Panc1 (cell line): Measurements from ENCODE around the gene HTT-AS. TPM values are rescaled to one million over a fixed set of nuclear protein-coding genes. Genes with fewer than 3 reads are reported as not detected.

Experiments used
- ATAC-seq: fragments of 200-7000 bp; cut with Tn5 transposase; 2 replicates; pipeline ENCODE4 v1.9.1; 2020; ENCODE audit warnings: mild to moderate bottlenecking, moderate library complexity
- BruUV-seq: library from RNA; stranded (reverse); fragments of 400-500 nt; replicated peaks from 2 replicates; lab custom pipeline; 2021; lab: Mats Ljungman, UMichigan
- CTCF ChIA-PET: fragments of 300-600 bp; sonication (Branson Sonifier 250); formaldehyde crosslinking; loops from one replicate; lab custom pipeline; 2022; ENCODE audit warnings: antibody characterized with exemption; lab: Charles Lee
- POLR2A ChIA-PET: fragments of 300-600 bp; sonication (Branson Sonifier 250); formaldehyde crosslinking; loops from one replicate; lab custom pipeline; 2022; ENCODE audit warnings: antibody characterized with exemption; lab: Charles Lee
- DNase-seq: peaks from one replicate; pipeline ENCODE4 v3.0.0-alpha.2; 2010; ENCODE audit warnings: low read depth, low spot score
- H3K27ac ChIP-seq: 2 replicates; pipeline ENCODE4 v1.5.1; 2011; ENCODE audit warnings: mild to moderate bottlenecking, low read length, inconsistent platforms
- H3K27me3 ChIP-seq: fragments of 200-500 bp; sonication (Bioruptor generic); 2 replicates; pipeline ENCODE4 v1.6.0; 2014; ENCODE audit warnings: low read length, inconsistent platforms; ENCODE audit not compliant: control insufficient read depth, insufficient read depth
- H3K36me3 ChIP-seq: fragments of 200-500 bp; sonication (Bioruptor generic); 2 replicates; pipeline ENCODE4 v1.5.1; 2014; ENCODE audit warnings: inconsistent platforms, mild to moderate bottlenecking, low read length, moderate library complexity; ENCODE audit not compliant: control insufficient read depth, insufficient read depth
- H3K4me1 ChIP-seq: 2 replicates; pipeline ENCODE4 v1.5.1; 2011; ENCODE audit warnings: inconsistent platforms, mild to moderate bottlenecking, low read length, moderate library complexity; ENCODE audit not compliant: control insufficient read depth, insufficient read depth
- H3K4me3 ChIP-seq, 2 experiments: 2 replicates each; pipeline ENCODE4 v1.5.1; 2011 to 2012; ENCODE audit warnings: low read depth in 2 of 2, low read length in 2 of 2, mild to moderate bottlenecking in 2 of 2, inconsistent platforms in 1 of 2, moderate library complexity in 1 of 2
- H3K9me3 ChIP-seq: fragments of 200-500 bp; sonication (Bioruptor generic); 2 replicates; pipeline ENCODE4 v1.5.1; 2014; ENCODE audit warnings: low read depth, mild to moderate bottlenecking, inconsistent platforms, low read length, moderate library complexity; ENCODE audit not compliant: control insufficient read depth, insufficient read depth
- POLR2AphosphoS5 ChIP-seq: IDR thresholded peaks from 2 replicates; pipeline ENCODE4 v1.6.1; 2012; ENCODE audit warnings: mild to moderate bottlenecking, low read depth, low read length, moderate library complexity
- SIN3A ChIP-seq: IDR thresholded peaks from 2 replicates; pipeline ENCODE4 v1.6.1; 2012; ENCODE audit warnings: low read depth, mild to moderate bottlenecking, low read length, moderate library complexity, borderline replicate concordance; ENCODE audit not compliant: insufficient read depth
- TCF7L2 ChIP-seq: IDR thresholded peaks from 2 replicates; pipeline ENCODE4 v1.6.1; 2011; ENCODE audit warnings: mild to moderate bottlenecking, low read depth, low read length, inconsistent platforms
- in situ Hi-C: cut with HindIII; loops from 2 replicates; pipeline ENCODE4 v1.10.0; 2016; ENCODE audit warnings: low sequenced_read_pairs, low pct_unique_long_range_greater_than_20kb
- intact Hi-C: fragments of 100-400 bp; cut with micrococcal nuclease; formaldehyde crosslinking; loops from one replicate; pipeline ENCODE4 v1.10.0; 2022; ENCODE audit not compliant: unreplicated experiment
- total RNA-seq: library from RNA; stranded (reverse); gene quantifications from one replicate; pipeline ENCODE4 v1.2.1, GENCODE V29; 2021; ENCODE audit not compliant: unreplicated experiment
- TF ChIP-seq, protein P1 (sequence below): fragments of 450-650 bp; IDR thresholded peaks from 2 replicates; pipeline ENCODE4 v1.5.1; 2017; ENCODE audit warnings: mild to moderate bottlenecking
- TF ChIP-seq, protein P2 (sequence below), 2 experiments: IDR thresholded peaks; 2 replicates each; pipeline ENCODE4 v1.6.1; 2011 to 2012; ENCODE audit warnings: low read depth in 2 of 2, control low read depth in 1 of 2, low read length in 1 of 2, mild to moderate bottlenecking in 1 of 2, moderate library complexity in 1 of 2; ENCODE audit not compliant: insufficient read depth in 1 of 2

Gene HTT-AS
- total RNA-seq, 1 experiment from 2014 or later, result not detected

DNA sequence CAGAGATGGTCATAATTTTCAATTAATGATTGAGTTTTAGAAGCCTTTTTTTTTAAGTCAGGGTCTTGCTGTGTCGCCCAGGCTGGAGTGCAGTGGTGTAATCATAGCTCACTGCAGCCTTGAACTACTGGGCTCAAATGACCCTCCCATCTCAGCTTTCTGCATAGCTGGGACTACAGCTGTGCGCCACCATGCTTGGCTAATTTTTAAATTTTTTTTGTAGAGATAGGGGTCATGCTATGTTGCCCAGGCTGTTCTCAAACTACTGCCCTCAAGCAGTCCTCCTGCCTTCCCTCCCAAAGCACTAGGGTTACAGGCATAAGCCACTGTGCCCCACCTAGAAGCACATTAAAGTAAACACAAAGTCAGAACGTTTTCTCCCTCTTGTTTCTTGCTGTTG lies 51.7 kb downstream of the HTT-AS start:
- CTCF ChIA-PET, result no interaction called here
- Histone ChIP-seq H3K9me3 (no peaks in the 10 kb centered on the region), H3K4me1 (no peaks in the 10 kb centered on the region), H3K36me3 (no peaks in the 10 kb centered on the region), H3K27me3 (no peaks in the 10 kb centered on the region), H3K4me3 (no peak overlapping the region), H3K27ac (no peak overlapping the region)
- in situ Hi-C loops (no loop called here), intact Hi-C loops (no loop called here)
- no peak for DNase-seq
- no TSS peak for BruUV-seq
- TF ChIP-seq, protein P1, sequence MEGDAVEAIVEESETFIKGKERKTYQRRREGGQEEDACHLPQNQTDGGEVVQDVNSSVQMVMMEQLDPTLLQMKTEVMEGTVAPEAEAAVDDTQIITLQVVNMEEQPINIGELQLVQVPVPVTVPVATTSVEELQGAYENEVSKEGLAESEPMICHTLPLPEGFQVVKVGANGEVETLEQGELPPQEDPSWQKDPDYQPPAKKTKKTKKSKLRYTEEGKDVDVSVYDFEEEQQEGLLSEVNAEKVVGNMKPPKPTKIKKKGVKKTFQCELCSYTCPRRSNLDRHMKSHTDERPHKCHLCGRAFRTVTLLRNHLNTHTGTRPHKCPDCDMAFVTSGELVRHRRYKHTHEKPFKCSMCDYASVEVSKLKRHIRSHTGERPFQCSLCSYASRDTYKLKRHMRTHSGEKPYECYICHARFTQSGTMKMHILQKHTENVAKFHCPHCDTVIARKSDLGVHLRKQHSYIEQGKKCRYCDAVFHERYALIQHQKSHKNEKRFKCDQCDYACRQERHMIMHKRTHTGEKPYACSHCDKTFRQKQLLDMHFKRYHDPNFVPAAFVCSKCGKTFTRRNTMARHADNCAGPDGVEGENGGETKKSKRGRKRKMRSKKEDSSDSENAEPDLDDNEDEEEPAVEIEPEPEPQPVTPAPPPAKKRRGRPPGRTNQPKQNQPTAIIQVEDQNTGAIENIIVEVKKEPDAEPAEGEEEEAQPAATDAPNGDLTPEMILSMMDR, result no peak
- TF ChIP-seq SIN3A, result no peak
- TF ChIP-seq TCF7L2, result no peak
- TF ChIP-seq, protein P2, sequence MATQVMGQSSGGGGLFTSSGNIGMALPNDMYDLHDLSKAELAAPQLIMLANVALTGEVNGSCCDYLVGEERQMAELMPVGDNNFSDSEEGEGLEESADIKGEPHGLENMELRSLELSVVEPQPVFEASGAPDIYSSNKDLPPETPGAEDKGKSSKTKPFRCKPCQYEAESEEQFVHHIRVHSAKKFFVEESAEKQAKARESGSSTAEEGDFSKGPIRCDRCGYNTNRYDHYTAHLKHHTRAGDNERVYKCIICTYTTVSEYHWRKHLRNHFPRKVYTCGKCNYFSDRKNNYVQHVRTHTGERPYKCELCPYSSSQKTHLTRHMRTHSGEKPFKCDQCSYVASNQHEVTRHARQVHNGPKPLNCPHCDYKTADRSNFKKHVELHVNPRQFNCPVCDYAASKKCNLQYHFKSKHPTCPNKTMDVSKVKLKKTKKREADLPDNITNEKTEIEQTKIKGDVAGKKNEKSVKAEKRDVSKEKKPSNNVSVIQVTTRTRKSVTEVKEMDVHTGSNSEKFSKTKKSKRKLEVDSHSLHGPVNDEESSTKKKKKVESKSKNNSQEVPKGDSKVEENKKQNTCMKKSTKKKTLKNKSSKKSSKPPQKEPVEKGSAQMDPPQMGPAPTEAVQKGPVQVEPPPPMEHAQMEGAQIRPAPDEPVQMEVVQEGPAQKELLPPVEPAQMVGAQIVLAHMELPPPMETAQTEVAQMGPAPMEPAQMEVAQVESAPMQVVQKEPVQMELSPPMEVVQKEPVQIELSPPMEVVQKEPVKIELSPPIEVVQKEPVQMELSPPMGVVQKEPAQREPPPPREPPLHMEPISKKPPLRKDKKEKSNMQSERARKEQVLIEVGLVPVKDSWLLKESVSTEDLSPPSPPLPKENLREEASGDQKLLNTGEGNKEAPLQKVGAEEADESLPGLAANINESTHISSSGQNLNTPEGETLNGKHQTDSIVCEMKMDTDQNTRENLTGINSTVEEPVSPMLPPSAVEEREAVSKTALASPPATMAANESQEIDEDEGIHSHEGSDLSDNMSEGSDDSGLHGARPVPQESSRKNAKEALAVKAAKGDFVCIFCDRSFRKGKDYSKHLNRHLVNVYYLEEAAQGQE (IDR thresholded peaks at IDR 0.05; ENCODE audit: insufficient read depth in 1 of 2, low read depth in 2 of 2, low read length in 1 of 2), result no peak
- no peak for TF ChIP-seq POLR2AphosphoS5
- no peak for ATAC-seq
- POLR2A ChIA-PET, result no interaction called here

DNA sequence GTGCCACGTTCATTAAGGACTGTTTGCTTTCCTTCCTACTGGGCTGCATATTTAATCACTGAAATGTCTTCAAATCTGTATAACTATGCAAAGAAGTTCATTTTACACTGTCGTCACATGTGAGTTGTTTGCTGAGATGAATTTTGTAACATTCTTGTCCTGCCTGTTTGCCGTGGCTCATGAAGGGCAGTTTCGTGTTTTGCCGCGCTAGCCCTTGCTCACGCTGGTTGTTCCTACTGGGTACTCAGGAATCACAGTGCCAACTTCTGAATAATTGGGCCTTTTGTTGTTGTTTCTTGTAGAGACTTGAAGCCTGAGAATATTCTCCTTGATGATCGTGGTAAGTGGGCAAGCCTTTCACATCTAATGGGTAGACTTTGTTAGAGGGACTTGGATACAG lies 52.2 kb downstream of the HTT-AS start:
- no TSS peak for BruUV-seq
- POLR2A ChIA-PET, result no interaction called here
- TF ChIP-seq POLR2AphosphoS5, result no peak
- TF ChIP-seq, protein P1, result no peak
- TF ChIP-seq, protein P2 (IDR thresholded peaks at IDR 0.05; ENCODE audit: insufficient read depth in 1 of 2, low read depth in 2 of 2, low read length in 1 of 2), result no peak
- TF ChIP-seq TCF7L2, result no peak
- no peak for TF ChIP-seq SIN3A
- intact Hi-C loops, result no loop called here
- CTCF ChIA-PET, result no interaction called here
- H3K4me3 ChIP-seq, result no peak overlapping the region
- H3K27me3 ChIP-seq, result no peaks in the 10 kb centered on the region
- H3K27ac ChIP-seq, result no peak overlapping the region
- DNase-seq (no peak), ATAC-seq (no peak)
- H3K4me1 ChIP-seq, result no peaks in the 10 kb centered on the region
- in situ Hi-C loops, result no loop called here
- H3K9me3 ChIP-seq, result no peaks in the 10 kb centered on the region
- H3K36me3 ChIP-seq, result no peaks in the 10 kb centered on the region
